ENCODE data around the gene GCK. TPM values are rescaled to one million over a fixed set of nuclear protein-coding genes. Genes with fewer than 3 reads are reported as not detected.

The GCK gene
- total RNA-seq, 1 experiment from 2014 or later: not detected

DNA sequence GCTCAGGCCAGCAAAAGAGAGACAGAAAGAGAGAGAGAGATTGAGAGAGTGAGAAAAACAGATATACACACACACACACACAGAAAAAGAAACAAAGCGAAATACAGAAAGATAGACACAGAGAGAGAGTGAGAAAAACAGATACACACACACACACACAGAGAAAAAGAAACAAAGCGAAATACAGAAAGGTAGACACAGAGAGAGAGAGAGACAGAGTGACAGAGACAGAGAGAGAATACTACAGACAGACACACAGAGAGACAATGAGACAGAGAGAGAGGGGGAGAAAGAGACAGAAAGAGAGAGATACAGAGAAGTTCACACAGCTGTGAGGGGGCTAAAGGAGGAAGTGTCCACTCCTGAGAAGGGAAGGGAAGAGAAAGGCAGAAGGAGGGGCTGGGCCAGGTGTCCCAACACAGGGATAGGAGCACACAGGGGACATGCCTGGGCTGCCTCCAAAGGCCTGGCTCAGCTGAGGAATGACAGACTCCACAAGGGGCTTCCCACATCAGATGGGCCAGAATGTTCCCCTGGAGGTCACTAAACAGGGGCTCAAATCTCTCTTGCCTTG lies 4.3 kb downstream of the GCK start:
- peak overlapping the region; percentile 57 for H3K27ac ChIP-seq (ENCODE audit: low read length)
- ATAC-seq (peak; percentile 23), DNase-seq (no peak)
- no peaks in the 10 kb centered on the region for H3K9me2 ChIP-seq (replicated peaks; ENCODE audit: low read length)
- 0 out of 2 replicates have a peak overlapping the region, but pooled peaks have one; percentile 1 for H3K4me3 ChIP-seq (ENCODE audit: low read length)
- H3K27me3 ChIP-seq (ENCODE audit: low read length): no peaks in the 10 kb centered on the region
- no TSS peak for BruUV-seq (replicated peaks)
- H3K9ac ChIP-seq (ENCODE audit: low read length): no peak overlapping the region
- no peaks in the 10 kb centered on the region for H3F3A ChIP-seq (ENCODE audit: low read length, unreplicated experiment)
- intact Hi-C loops (cut with micrococcal nuclease): no loop called here
- H4K20me1 ChIP-seq (ENCODE audit: low read length): no peaks in the 10 kb centered on the region
- no peaks in the 10 kb centered on the region for H3K79me2 ChIP-seq (ENCODE audit: low read length)
- TF ChIP-seq EZH2phosphoT487 (IDR thresholded peaks at IDR 0.05; ENCODE audit: borderline replicate concordance, low read length): no peak
- TF ChIP-seq, protein P1, sequence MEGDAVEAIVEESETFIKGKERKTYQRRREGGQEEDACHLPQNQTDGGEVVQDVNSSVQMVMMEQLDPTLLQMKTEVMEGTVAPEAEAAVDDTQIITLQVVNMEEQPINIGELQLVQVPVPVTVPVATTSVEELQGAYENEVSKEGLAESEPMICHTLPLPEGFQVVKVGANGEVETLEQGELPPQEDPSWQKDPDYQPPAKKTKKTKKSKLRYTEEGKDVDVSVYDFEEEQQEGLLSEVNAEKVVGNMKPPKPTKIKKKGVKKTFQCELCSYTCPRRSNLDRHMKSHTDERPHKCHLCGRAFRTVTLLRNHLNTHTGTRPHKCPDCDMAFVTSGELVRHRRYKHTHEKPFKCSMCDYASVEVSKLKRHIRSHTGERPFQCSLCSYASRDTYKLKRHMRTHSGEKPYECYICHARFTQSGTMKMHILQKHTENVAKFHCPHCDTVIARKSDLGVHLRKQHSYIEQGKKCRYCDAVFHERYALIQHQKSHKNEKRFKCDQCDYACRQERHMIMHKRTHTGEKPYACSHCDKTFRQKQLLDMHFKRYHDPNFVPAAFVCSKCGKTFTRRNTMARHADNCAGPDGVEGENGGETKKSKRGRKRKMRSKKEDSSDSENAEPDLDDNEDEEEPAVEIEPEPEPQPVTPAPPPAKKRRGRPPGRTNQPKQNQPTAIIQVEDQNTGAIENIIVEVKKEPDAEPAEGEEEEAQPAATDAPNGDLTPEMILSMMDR (conservative IDR thresholded peaks at IDR 0.05; ENCODE audit: low read depth, low read length): no peak
- TF ChIP-seq EZH2 (IDR thresholded peaks at IDR 0.05; ENCODE audit: low read length, unreplicated experiment): no peak
- H3K9me3 ChIP-seq (ENCODE audit: low read length): no peaks in the 10 kb centered on the region
- H3K4me1 ChIP-seq (ENCODE audit: insufficient read depth, low read length): peaks cover 17% of the 10 kb centered on the region
- H2AFZ ChIP-seq (ENCODE audit: low read length): peak overlapping the region; percentile 36; the same call in 1 of the 2 replicates
- H3K36me3 ChIP-seq (ENCODE audit: low read depth, low read length): no peaks in the 10 kb centered on the region
- POLR2A ChIA-PET (ENCODE audit: unreplicated experiment): no interaction called here
- CTCF ChIA-PET: no interaction called here
- peak overlapping the region; percentile 57 for H3K4me2 ChIP-seq (ENCODE audit: low read length)

GRCh38 chr7:44184206-44184872 lies 4.9 kb downstream of the GCK start:
- Histone ChIP-seq H2AFZ (ENCODE audit: low read length) (peak overlapping the region; percentile 36; the same call in 1 of the 2 replicates), H3K9me2 (replicated peaks; ENCODE audit: low read length) (no peaks in the 10 kb centered on the region), H3K4me1 (ENCODE audit: insufficient read depth, low read length) (peaks cover 17% of the 10 kb centered on the region), H4K20me1 (ENCODE audit: low read length) (no peaks in the 10 kb centered on the region), H3F3A (ENCODE audit: low read length, unreplicated experiment) (no peaks in the 10 kb centered on the region), H3K36me3 (ENCODE audit: low read depth, low read length) (no peaks in the 10 kb centered on the region), H3K4me2 (ENCODE audit: low read length) (peak overlapping the region; percentile 57), H3K27ac (ENCODE audit: low read length) (peak overlapping the region; percentile 57), H3K79me2 (ENCODE audit: low read length) (no peaks in the 10 kb centered on the region), H3K4me3 (ENCODE audit: low read length) (0 out of 2 replicates have a peak overlapping the region, but pooled peaks have one; percentile 1), H3K9ac (ENCODE audit: low read length) (no peak overlapping the region), H3K27me3 (ENCODE audit: low read length) (no peaks in the 10 kb centered on the region), H3K9me3 (ENCODE audit: low read length) (no peaks in the 10 kb centered on the region)
- peak; percentile 91 for DNase-seq
- TF ChIP-seq, protein P1 (conservative IDR thresholded peaks at IDR 0.05; ENCODE audit: low read depth, low read length): no peak
- TF ChIP-seq EZH2 (IDR thresholded peaks at IDR 0.05; ENCODE audit: low read length, unreplicated experiment) (no peak), EZH2phosphoT487 (IDR thresholded peaks at IDR 0.05; ENCODE audit: borderline replicate concordance, low read length) (no peak)
- no TSS peak for BruUV-seq (replicated peaks)
- CTCF ChIA-PET: interaction anchor here (0.5 kb wide), 1 partner anchor 72 kb away, joined by 3 read pairs; no protein-coding TSS in a partner anchor
- intact Hi-C loops (cut with micrococcal nuclease): no loop called here
- ATAC-seq: peak; percentile 100
- POLR2A ChIA-PET (ENCODE audit: unreplicated experiment): no interaction called here

DNA sequence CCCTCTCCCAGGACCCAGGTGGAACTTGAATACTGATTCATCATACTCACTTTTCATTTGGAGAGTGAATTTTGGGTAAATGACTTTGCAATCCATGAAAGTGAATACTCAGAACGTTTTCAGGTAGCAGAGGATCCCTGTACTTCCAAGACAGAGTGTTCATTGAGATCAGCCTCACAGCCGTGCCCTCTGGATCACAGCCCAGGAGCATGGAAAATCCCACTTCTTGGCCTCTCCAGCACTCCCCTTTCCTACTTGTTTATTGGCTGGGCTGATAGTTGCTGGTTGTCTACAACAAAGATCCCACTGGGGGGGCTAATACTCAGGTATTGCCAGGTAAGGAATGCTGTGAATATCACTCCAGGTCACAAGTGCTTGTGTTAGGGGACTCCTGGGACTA lies 5.9 kb downstream of the GCK start:
- ChIA-PET CTCF (no interaction called here), POLR2A (ENCODE audit: unreplicated experiment) (no interaction called here)
- TF ChIP-seq, protein P1 (conservative IDR thresholded peaks at IDR 0.05; ENCODE audit: low read depth, low read length): no peak
- TF ChIP-seq EZH2 (IDR thresholded peaks at IDR 0.05; ENCODE audit: low read length, unreplicated experiment): no peak
- TF ChIP-seq EZH2phosphoT487 (IDR thresholded peaks at IDR 0.05; ENCODE audit: borderline replicate concordance, low read length): no peak
- H3K9ac ChIP-seq (ENCODE audit: low read length): no peak overlapping the region
- H3K36me3 ChIP-seq (ENCODE audit: low read depth, low read length): no peaks in the 10 kb centered on the region
- intact Hi-C loops (cut with micrococcal nuclease): no loop called here
- H3K79me2 ChIP-seq (ENCODE audit: low read length): no peaks in the 10 kb centered on the region
- BruUV-seq (replicated peaks): no TSS peak
- DNase-seq: no peak
- H3K9me2 ChIP-seq (replicated peaks; ENCODE audit: low read length): no peaks in the 10 kb centered on the region
- no peaks in the 10 kb centered on the region for H4K20me1 ChIP-seq (ENCODE audit: low read length)
- no peak overlapping the region for H3K27ac ChIP-seq (ENCODE audit: low read length)
- no peak for ATAC-seq
- H3F3A ChIP-seq (ENCODE audit: low read length, unreplicated experiment): no peaks in the 10 kb centered on the region
- no peaks in the 10 kb centered on the region for H3K27me3 ChIP-seq (ENCODE audit: low read length)
- no peaks in the 10 kb centered on the region for H3K9me3 ChIP-seq (ENCODE audit: low read length)
- H3K4me3 ChIP-seq (ENCODE audit: low read length): no peak overlapping the region
- H3K4me2 ChIP-seq (ENCODE audit: low read length): no peak overlapping the region
- no peak overlapping the region for H2AFZ ChIP-seq (ENCODE audit: low read length)
- peaks cover 17% of the 10 kb centered on the region for H3K4me1 ChIP-seq (ENCODE audit: insufficient read depth, low read length)
